Tibial artery (tissue), 4 donors: ENCODE results near the gene RLF.

Source experiments
- DNase-seq, 2 donors: peaks; one replicate each; pipeline ENCODE4 v3.0.0-alpha.2; 2019
- H3K27ac ChIP-seq, 2 donors: fragments of 200-600 bp; sonication (generic) in 1 of 2; 1 replicate in 1 of 2; 2 replicates in 1 of 2; pipeline ENCODE4 v1.5.1; 2018 to 2019; ENCODE audit warnings: mild to moderate bottlenecking in 1 of 2
- H3K27me3 ChIP-seq, 2 donors: fragments of 200-600 bp; sonication (generic) in 1 of 2; one replicate each; pipeline versions ENCODE4 v1.5.1 to v1.6.0; 2016 to 2019
- H3K36me3 ChIP-seq, 3 donors: fragments of 200-600 bp; sonication (generic) in 2 of 3; one replicate each; pipeline ENCODE4 v1.5.1; 2016 to 2019; ENCODE audit warnings: mild to moderate bottlenecking in 2 of 3
- H3K4me1 ChIP-seq, 4 donors: fragments of 200-600 bp; sonication (generic) in 2 of 4; 1 replicate in 3 of 4; 2 replicates in 1 of 4; pipeline ENCODE4 v1.5.1; 2016 to 2019
- H3K4me3 ChIP-seq, 2 donors: fragments of 200-600 bp; sonication (generic) in 1 of 2; 1 replicate in 1 of 2; 2 replicates in 1 of 2; pipeline ENCODE4 v1.5.1; 2018 to 2019; ENCODE audit warnings: mild to moderate bottlenecking in 2 of 2
- H3K9me3 ChIP-seq, 3 donors: fragments of 200-600 bp; sonication (generic) in 1 of 3; one replicate each; pipeline ENCODE4 v1.5.1; 2016 to 2019
- intact Hi-C: fragments of 100-400 bp; cut with DNase I; formaldehyde crosslinking; loops from one replicate; pipeline ENCODE4 v1.15.0; 2023; ENCODE audit warnings: low total_unique reads
- TF ChIP-seq, protein P1 (sequence below), 2 experiments: fragments of 200-600 bp in 1 of 2; fragments of 450-650 bp in 1 of 2; IDR thresholded peaks; one replicate each; pipeline ENCODE4 v1.5.1; 2017 to 2019; ENCODE audit warnings: antibody characterized with exemption in 2 of 2, mild to moderate bottlenecking in 1 of 2, moderate library complexity in 1 of 2

Gene RLF

DNA sequence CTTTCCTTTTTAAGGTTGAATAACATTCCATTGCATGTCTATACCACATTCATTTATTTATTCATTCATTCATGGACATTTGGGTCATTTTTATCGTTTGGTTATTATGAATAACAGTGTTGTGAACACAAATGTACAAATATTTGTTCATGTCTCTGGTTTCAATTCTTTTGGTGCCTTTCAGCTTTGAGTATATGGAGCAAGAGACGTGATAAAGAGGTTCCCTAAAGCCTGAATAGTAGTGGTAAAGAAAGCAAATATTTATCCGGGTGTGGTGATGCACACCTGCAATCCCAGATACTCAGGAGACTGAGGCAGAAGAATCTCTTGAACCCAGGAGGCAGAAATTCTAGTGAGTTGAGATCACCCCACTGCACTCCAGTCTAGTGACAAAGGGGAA is 5.3 kb upstream of the RLF start:
- H3K27me3 ChIP-seq: no peaks in the 10 kb centered on the region
- H3K27ac ChIP-seq: no peak overlapping the region
- no peak overlapping the region for H3K4me3 ChIP-seq
- TF ChIP-seq, protein P1, sequence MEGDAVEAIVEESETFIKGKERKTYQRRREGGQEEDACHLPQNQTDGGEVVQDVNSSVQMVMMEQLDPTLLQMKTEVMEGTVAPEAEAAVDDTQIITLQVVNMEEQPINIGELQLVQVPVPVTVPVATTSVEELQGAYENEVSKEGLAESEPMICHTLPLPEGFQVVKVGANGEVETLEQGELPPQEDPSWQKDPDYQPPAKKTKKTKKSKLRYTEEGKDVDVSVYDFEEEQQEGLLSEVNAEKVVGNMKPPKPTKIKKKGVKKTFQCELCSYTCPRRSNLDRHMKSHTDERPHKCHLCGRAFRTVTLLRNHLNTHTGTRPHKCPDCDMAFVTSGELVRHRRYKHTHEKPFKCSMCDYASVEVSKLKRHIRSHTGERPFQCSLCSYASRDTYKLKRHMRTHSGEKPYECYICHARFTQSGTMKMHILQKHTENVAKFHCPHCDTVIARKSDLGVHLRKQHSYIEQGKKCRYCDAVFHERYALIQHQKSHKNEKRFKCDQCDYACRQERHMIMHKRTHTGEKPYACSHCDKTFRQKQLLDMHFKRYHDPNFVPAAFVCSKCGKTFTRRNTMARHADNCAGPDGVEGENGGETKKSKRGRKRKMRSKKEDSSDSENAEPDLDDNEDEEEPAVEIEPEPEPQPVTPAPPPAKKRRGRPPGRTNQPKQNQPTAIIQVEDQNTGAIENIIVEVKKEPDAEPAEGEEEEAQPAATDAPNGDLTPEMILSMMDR (IDR thresholded peaks at IDR 0.05): no peak
- DNase-seq: no peak
- no peaks in the 10 kb centered on the region for H3K36me3 ChIP-seq
- intact Hi-C loops: no loop called here
- peaks cover 0 to 4% (median 0%) of the 10 kb centered on the region in 4 donors for H3K4me1 ChIP-seq
- no peaks in the 10 kb centered on the region for H3K9me3 ChIP-seq

DNA sequence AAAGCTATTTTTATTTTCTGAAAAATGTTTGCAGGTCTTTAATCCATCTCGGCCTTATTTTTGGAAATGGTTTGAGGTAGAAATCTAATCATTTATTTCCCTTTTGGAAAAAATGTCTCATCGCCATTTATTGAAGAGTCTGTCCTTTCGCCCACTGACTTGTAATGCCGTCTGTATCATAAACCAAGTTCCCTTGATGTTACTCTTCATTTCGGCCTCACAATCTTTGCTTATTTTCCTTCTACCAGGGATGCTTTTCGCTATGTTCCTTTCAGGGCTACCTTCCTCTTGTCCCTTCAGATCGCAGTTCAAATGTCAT is 422 bp upstream of the RLF start:
- TF ChIP-seq, protein P1 (IDR thresholded peaks at IDR 0.05): no peak
- H3K27me3 ChIP-seq: no peaks in the 10 kb centered on the region
- H3K9me3 ChIP-seq: no peaks in the 10 kb centered on the region
- H3K4me1 ChIP-seq: peaks cover 0 to 38% (median 22%) of the 10 kb centered on the region in 4 donors
- intact Hi-C loops: loop anchor here (10.0 kb wide), 1 partner anchor 94 kb away; the partner anchor contains the start of gene ZMPSTE24
- no peak for DNase-seq
- H3K36me3 ChIP-seq: no peaks in the 10 kb centered on the region
- peak overlapping the region; percentile 88 to 96 for H3K4me3 ChIP-seq
- H3K27ac ChIP-seq: peak overlapping the region; percentile 98 to 99

DNA sequence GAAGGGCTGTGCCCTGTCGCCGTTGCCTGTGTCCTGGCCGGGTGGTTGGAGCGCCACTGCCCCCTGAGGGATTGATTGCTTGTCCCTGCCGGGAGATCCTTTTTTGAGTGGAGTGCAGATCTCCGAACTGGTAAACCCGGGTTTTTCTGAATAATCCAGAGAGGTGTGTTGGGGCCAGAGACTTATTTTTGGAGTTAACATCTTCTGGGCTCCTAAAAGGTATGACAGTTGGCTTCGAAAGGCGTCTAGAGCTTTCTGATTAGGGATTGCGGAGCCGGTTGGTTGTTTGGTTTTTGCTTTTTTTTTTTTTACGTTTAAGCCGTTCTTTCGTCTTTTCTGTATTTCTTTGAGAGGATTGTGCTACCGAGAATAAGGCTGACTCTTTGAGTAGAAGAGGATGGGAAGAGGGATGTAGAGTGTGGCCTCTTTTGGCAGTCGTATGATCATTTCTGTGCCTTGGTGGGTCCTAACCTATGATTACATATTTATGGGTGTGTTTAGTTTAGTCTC is 756 bp downstream of the RLF start:
- DNase-seq: peak in 1 of 2 donors; percentile 52

DNA sequence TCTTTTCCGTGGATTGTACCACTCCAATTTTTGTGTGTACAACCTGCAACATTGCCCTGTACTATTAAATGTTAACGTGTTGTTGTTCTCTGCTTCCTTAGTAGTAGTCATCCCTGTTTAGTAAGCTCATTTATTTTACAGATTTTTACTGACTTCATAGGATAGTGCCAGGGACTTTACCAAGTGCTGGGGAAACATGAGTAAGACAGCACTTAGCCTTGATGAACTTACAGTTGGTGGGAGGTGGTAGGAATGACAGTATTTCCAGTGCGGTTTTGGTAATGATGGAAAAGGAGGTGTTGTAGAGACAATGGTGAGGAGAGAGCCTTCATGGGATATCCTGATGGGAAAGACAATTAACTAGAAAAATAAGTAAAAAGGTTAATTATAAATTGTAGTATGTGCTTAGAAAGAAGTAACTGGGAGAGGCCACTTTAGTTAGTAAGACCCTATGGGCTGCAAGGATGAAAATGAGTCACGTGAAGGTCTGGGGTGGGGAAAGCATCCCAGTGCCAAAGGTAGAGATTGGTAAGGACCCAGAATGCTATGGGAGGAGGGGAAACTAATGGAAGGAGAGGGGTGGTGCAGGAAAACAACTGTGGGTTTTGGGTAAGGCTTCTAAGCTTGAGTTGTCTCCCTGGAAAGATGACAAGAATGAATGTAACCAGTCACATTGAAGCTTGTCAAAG is 1.7 kb downstream of the RLF start:
- no peak for DNase-seq
- Histone ChIP-seq H3K36me3 (no peaks in the 10 kb centered on the region), H3K4me1 (peaks cover 0 to 38% (median 26%) of the 10 kb centered on the region in 4 donors), H3K4me3 (peak overlapping the region; percentile 88 to 96), H3K9me3 (no peaks in the 10 kb centered on the region), H3K27ac (peak overlapping the region; percentile 98 to 99), H3K27me3 (no peaks in the 10 kb centered on the region)
- intact Hi-C loops: loop anchor here (10.0 kb wide), 1 partner anchor 92 kb away; the partner anchor contains the start of gene ZMPSTE24
- TF ChIP-seq, protein P1 (IDR thresholded peaks at IDR 0.05): no peak

More for the DNA sequence above, 756 bp downstream of the RLF start:
- TF ChIP-seq, protein P1 (IDR thresholded peaks at IDR 0.05): no peak
- H3K36me3 ChIP-seq: no peaks in the 10 kb centered on the region
- no peaks in the 10 kb centered on the region for H3K9me3 ChIP-seq
- H3K27me3 ChIP-seq: no peaks in the 10 kb centered on the region
- intact Hi-C loops: loop anchor here (10.0 kb wide), 1 partner anchor 93 kb away; the partner anchor contains the start of gene ZMPSTE24
- peak overlapping the region; percentile 98 to 99 for H3K27ac ChIP-seq
- peaks cover 0 to 38% (median 22%) of the 10 kb centered on the region in 4 donors for H3K4me1 ChIP-seq
- H3K4me3 ChIP-seq: peak overlapping the region; percentile 88 to 96

DNA sequence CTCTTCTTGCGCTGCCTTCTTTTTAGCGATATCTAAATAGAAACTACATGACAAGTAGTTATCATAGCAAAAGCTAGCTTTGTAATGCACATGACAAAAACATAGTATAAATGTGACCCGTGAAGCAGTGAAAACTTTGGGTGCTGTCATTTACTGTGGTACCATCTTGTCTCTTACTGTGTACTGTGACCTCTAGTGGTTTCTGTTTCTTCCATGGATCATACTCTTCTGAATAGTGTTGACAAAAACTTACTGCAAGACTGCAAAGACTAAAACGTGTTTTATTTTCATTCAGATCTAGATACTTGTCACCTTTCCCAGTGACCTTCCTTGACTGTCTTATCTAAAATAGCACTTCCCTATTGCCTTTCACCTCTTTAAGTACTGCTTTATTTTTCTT is 6.1 kb downstream of the RLF start:
- TF ChIP-seq, protein P1 (IDR thresholded peaks at IDR 0.05): no peak
- H3K36me3 ChIP-seq: no peaks in the 10 kb centered on the region
- H3K4me3 ChIP-seq: no peak overlapping the region
- no peaks in the 10 kb centered on the region for H3K9me3 ChIP-seq
- intact Hi-C loops: loop anchor here (10.0 kb wide), 1 partner anchor 87 kb away; the partner anchor contains the start of gene ZMPSTE24
- no peak for DNase-seq
- H3K27me3 ChIP-seq: no peaks in the 10 kb centered on the region
- peaks cover 0 to 46% (median 26%) of the 10 kb centered on the region in 4 donors for H3K4me1 ChIP-seq
- no peak overlapping the region for H3K27ac ChIP-seq
